GM12872 (cell line): ENCODE results near the gene HDAC2.

Experiments used
- CTCF ChIP-seq: IDR thresholded peaks from 3 replicates; pipeline ENCODE4 v1.5.1; 2011; ENCODE audit warnings: low read depth, mild to moderate bottlenecking, low read length, moderate library complexity; ENCODE audit not compliant: insufficient read depth

Gene HDAC2

GRCh38 chr6:113894712-113895674 lies 76.0 kb downstream of the HDAC2 start:
- no peak for TF ChIP-seq CTCF

- TF ChIP-seq CTCF = no peak
These were observed 77.1 kb downstream of the HDAC2 start for GRCh38 chr6:113893866-113894265.

GRCh38 chr6:113893451-113893850 lies 77.5 kb downstream of the HDAC2 start:
- TF ChIP-seq CTCF = no peak

GRCh38 chr6:113888956-113889630 lies 81.9 kb downstream of the HDAC2 start:
- no peak for TF ChIP-seq CTCF

GRCh38 chr6:113888493-113888892 lies 82.5 kb downstream of the HDAC2 start:
- no peak for TF ChIP-seq CTCF

GRCh38 chr6:113886512-113886911 lies 84.4 kb downstream of the HDAC2 start:
- TF ChIP-seq CTCF = no peak

- TF ChIP-seq CTCF = no peak
These were observed 86.9 kb downstream of the HDAC2 start for GRCh38 chr6:113884011-113884410.
